ENCODE measurements around the gene PCDHGB7. TPM values are rescaled to one million over a fixed set of nuclear protein-coding genes. Genes with fewer than 3 reads are reported as not detected.

The PCDHGB7 gene
- total RNA-seq, 1 experiment from 2014 or later: 0.06 TPM

Other genes with a start within 250 kb of the PCDHGB7 start
- gene PCDHB7, start 245.0 kb upstream of the PCDHGB7 start, total RNA-seq (2022; extraction: Qiagen RNA extraction; ENCODE audit: low read depth): 0.06 TPM in 1 of 5 replicates, not detected in the others
- 0.20 to 0.40 TPM (median 0.37 TPM) in 4 of 5 replicates, not detected in the other for gene PCDHB8, start 239.9 kb upstream of the PCDHGB7 start, total RNA-seq (2022; extraction: Qiagen RNA extraction; ENCODE audit: low read depth)
- gene PCDHB16, start 235.3 kb upstream of the PCDHGB7 start, total RNA-seq (2022; extraction: Qiagen RNA extraction; ENCODE audit: low read depth): 0.05 to 0.11 TPM (median 0.05 TPM) in 3 of 5 replicates, not detected in the others
- gene PCDHB9, start 230.5 kb upstream of the PCDHGB7 start, total RNA-seq (2022; extraction: Qiagen RNA extraction; ENCODE audit: low read depth): not detected in 5 replicates
- not detected in 5 replicates for gene PCDHB10, start 225.3 kb upstream of the PCDHGB7 start, total RNA-seq (2022; extraction: Qiagen RNA extraction; ENCODE audit: low read depth)
- 0.05 to 0.20 TPM (median 0.08 TPM) in 4 of 5 replicates, not detected in the other for gene PCDHB11, start 218.1 kb upstream of the PCDHGB7 start, total RNA-seq (2022; extraction: Qiagen RNA extraction; ENCODE audit: low read depth)
- not detected in 5 replicates for gene PCDHB12, start 209.0 kb upstream of the PCDHGB7 start, total RNA-seq (2022; extraction: Qiagen RNA extraction; ENCODE audit: low read depth)
- 0.06 to 0.20 TPM (median 0.08 TPM) in 4 of 5 replicates, not detected in the other for gene PCDHB13, start 203.8 kb upstream of the PCDHGB7 start, total RNA-seq (2022; extraction: Qiagen RNA extraction; ENCODE audit: low read depth)
- 0.11 to 0.13 TPM in 2 of 5 replicates, not detected in the others for gene PCDHB14, start 194.3 kb upstream of the PCDHGB7 start, total RNA-seq (2022; extraction: Qiagen RNA extraction; ENCODE audit: low read depth)
- gene PCDHB15, start 172.3 kb upstream of the PCDHGB7 start, total RNA-seq (2022; extraction: Qiagen RNA extraction; ENCODE audit: low read depth): 0.09 to 0.14 TPM in 2 of 5 replicates, not detected in the others
- gene SLC25A2, start 113.6 kb upstream of the PCDHGB7 start, total RNA-seq (2022; extraction: Qiagen RNA extraction; ENCODE audit: low read depth): not detected in 5 replicates
- 59.2 to 89.1 TPM (median 72.2 TPM) in 5 replicates for gene TAF7, start 96.9 kb upstream of the PCDHGB7 start, total RNA-seq (2022; extraction: Qiagen RNA extraction; ENCODE audit: low read depth)
- gene PCDHGA1, start 87.2 kb upstream of the PCDHGB7 start, total RNA-seq (2022; extraction: Qiagen RNA extraction; ENCODE audit: low read depth): 0.22 to 0.40 TPM (median 0.30 TPM) in 5 replicates
- 0.37 to 0.79 TPM (median 0.54 TPM) in 5 replicates for gene PCDHGA2, start 78.9 kb upstream of the PCDHGB7 start, total RNA-seq (2022; extraction: Qiagen RNA extraction; ENCODE audit: low read depth)
- gene PCDHGA3, start 73.8 kb upstream of the PCDHGB7 start, total RNA-seq (2022; extraction: Qiagen RNA extraction; ENCODE audit: low read depth): not detected in 5 replicates
- 1.1 to 1.9 TPM (median 1.8 TPM) in 5 replicates for gene PCDHGB1, start 67.6 kb upstream of the PCDHGB7 start, total RNA-seq (2022; extraction: Qiagen RNA extraction; ENCODE audit: low read depth)
- gene PCDHGA4, start 62.7 kb upstream of the PCDHGB7 start, total RNA-seq (2022; extraction: Qiagen RNA extraction; ENCODE audit: low read depth): 0.11 to 0.23 TPM (median 0.17 TPM) in 5 replicates
- 0.11 to 0.17 TPM (median 0.15 TPM) in 3 of 5 replicates, not detected in the others for gene PCDHGB2, start 57.7 kb upstream of the PCDHGB7 start, total RNA-seq (2022; extraction: Qiagen RNA extraction; ENCODE audit: low read depth)
- 0.09 to 0.21 TPM (median 0.18 TPM) in 5 replicates for gene PCDHGA5, start 53.5 kb upstream of the PCDHGB7 start, total RNA-seq (2022; extraction: Qiagen RNA extraction; ENCODE audit: low read depth)
- 0.12 to 0.29 TPM (median 0.27 TPM) in 5 replicates for gene PCDHGB3, start 47.4 kb upstream of the PCDHGB7 start, total RNA-seq (2022; extraction: Qiagen RNA extraction; ENCODE audit: low read depth)
- 0.05 to 0.29 TPM (median 0.20 TPM) in 5 replicates for gene PCDHGA6, start 43.8 kb upstream of the PCDHGB7 start, total RNA-seq (2022; extraction: Qiagen RNA extraction; ENCODE audit: low read depth)
- gene PCDHGA7, start 34.9 kb upstream of the PCDHGB7 start, total RNA-seq (2022; extraction: Qiagen RNA extraction; ENCODE audit: low read depth): 0.77 to 1.0 TPM (median 0.98 TPM) in 5 replicates
- gene PCDHGB4, start 30.0 kb upstream of the PCDHGB7 start, total RNA-seq (2022; extraction: Qiagen RNA extraction; ENCODE audit: low read depth): 0.74 to 1.1 TPM (median 0.90 TPM) in 5 replicates
- 0.02 to 0.06 TPM (median 0.04 TPM) in 3 of 5 replicates, not detected in the others for gene PCDHGA8, start 25.0 kb upstream of the PCDHGB7 start, total RNA-seq (2022; extraction: Qiagen RNA extraction; ENCODE audit: low read depth)
- 1.9 to 2.5 TPM (median 2.1 TPM) in 5 replicates for gene PCDHGB5, start 19.7 kb upstream of the PCDHGB7 start, total RNA-seq (2022; extraction: Qiagen RNA extraction; ENCODE audit: low read depth)
- 0.09 TPM in 1 of 5 replicates, not detected in the others for gene PCDHGA9, start 14.9 kb upstream of the PCDHGB7 start, total RNA-seq (2022; extraction: Qiagen RNA extraction; ENCODE audit: low read depth)
- gene PCDHGB6, start 9.7 kb upstream of the PCDHGB7 start, total RNA-seq (2022; extraction: Qiagen RNA extraction; ENCODE audit: low read depth): 0.07 to 0.12 TPM (median 0.08 TPM) in 4 of 5 replicates, not detected in the other
- gene PCDHGA10, start 4.7 kb upstream of the PCDHGB7 start, total RNA-seq (2022; extraction: Qiagen RNA extraction; ENCODE audit: low read depth): not detected in 5 replicates
- gene PCDHGA11, start 3.4 kb downstream of the PCDHGB7 start, total RNA-seq (2022; extraction: Qiagen RNA extraction; ENCODE audit: low read depth): 0.05 to 0.07 TPM in 2 of 5 replicates, not detected in the others
- not detected in 5 replicates for gene PCDHGA12, start 12.8 kb downstream of the PCDHGB7 start, total RNA-seq (2022; extraction: Qiagen RNA extraction; ENCODE audit: low read depth)
- gene PCDHGC3, start 58.3 kb downstream of the PCDHGB7 start, total RNA-seq (2022; extraction: Qiagen RNA extraction; ENCODE audit: low read depth): 5.1 to 7.1 TPM (median 6.4 TPM) in 5 replicates
- not detected in 5 replicates for gene PCDHGC4, start 67.4 kb downstream of the PCDHGB7 start, total RNA-seq (2022; extraction: Qiagen RNA extraction; ENCODE audit: low read depth)
- gene PCDHGC5, start 71.4 kb downstream of the PCDHGB7 start, total RNA-seq (2022; extraction: Qiagen RNA extraction; ENCODE audit: low read depth): not detected in 5 replicates
- gene DIAPH1, start 201.3 kb downstream of the PCDHGB7 start, total RNA-seq (2022; extraction: Qiagen RNA extraction; ENCODE audit: low read depth): 91.5 to 99.5 TPM (median 94.4 TPM) in 5 replicates
- 46.9 to 50.4 TPM (median 48.8 TPM) in 5 replicates for gene HDAC3, start 219.2 kb downstream of the PCDHGB7 start, total RNA-seq (2022; extraction: Qiagen RNA extraction; ENCODE audit: low read depth)
- gene RELL2, start 219.3 kb downstream of the PCDHGB7 start, total RNA-seq (2022; extraction: Qiagen RNA extraction; ENCODE audit: low read depth): 2.2 to 5.2 TPM (median 3.9 TPM) in 5 replicates
- 7.9 to 14.2 TPM (median 9.6 TPM) in 5 replicates for gene FCHSD1, start 233.7 kb downstream of the PCDHGB7 start, total RNA-seq (2022; extraction: Qiagen RNA extraction; ENCODE audit: low read depth)

All from A549 treated with ZK216348 at 1 μM for 4 hours (cell line).